Right lobe of liver (tissue), 6 donors: ENCODE measurements around the gene CLIC6. TPM values are rescaled to one million over a fixed set of nuclear protein-coding genes. Genes with fewer than 3 reads are reported as not detected.
"Not testable (repeated sequence)": the region's sequence is repeated elsewhere in the genome, so short reads cannot be mapped to it uniquely, and the experiment has no call there.

ENCODE experiments used
- ATAC-seq, 4 donors: fragments of 200-7000 bp; cut with Tn5 transposase; one replicate each; pipeline ENCODE4 v1.9.1; 2020; ENCODE audit warnings: mild to moderate bottlenecking in 4 of 4, moderate library complexity in 4 of 4
- DNase-seq, 3 donors: peaks; one replicate each; pipeline ENCODE4 v3.0.0-alpha.2; 2020
- H3K27ac ChIP-seq, 3 donors: fragments of 200-600 bp; one replicate each; pipeline ENCODE4 v1.8.0; 2022
- H3K27me3 ChIP-seq, 2 donors: fragments of 200-600 bp; one replicate each; pipeline ENCODE4 v1.8.0; 2022
- H3K36me3 ChIP-seq, 4 donors: fragments of 200-600 bp; sonication (generic) in 1 of 4; one replicate each; pipeline versions ENCODE4 v1.5.1 to v1.8.0; 2017 to 2022; ENCODE audit warnings: control low read depth in 1 of 4
- H3K4me1 ChIP-seq, 4 donors: fragments of 200-600 bp; sonication (generic) in 1 of 4; one replicate each; pipeline versions ENCODE4 v1.5.1 to v1.8.0; 2017 to 2022; ENCODE audit warnings: control low read depth in 1 of 4
- H3K4me3 ChIP-seq, 3 donors: fragments of 200-600 bp; one replicate each; pipeline ENCODE4 v1.8.0; 2022
- H3K9me3 ChIP-seq, 4 donors: fragments of 200-600 bp; sonication (generic) in 1 of 4; one replicate each; pipeline versions ENCODE4 v1.5.1 to v1.8.0; 2017 to 2022; ENCODE audit warnings: control low read depth in 1 of 4
- CTCF ChIP-seq, 4 donors: fragments of 200-600 bp in 3 of 4; fragments of 450-650 bp in 1 of 4; IDR thresholded peaks; one replicate each; pipeline versions ENCODE4 v1.5.1 to v1.8.0; 2016 to 2022; ENCODE audit warnings: antibody characterized with exemption in 4 of 4, mild to moderate bottlenecking in 2 of 4
- POLR2A ChIP-seq: fragments of 450-650 bp; IDR thresholded peaks from one replicate; pipeline ENCODE4 v1.6.1; 2017; ENCODE audit warnings: antibody characterized with exemption, mild to moderate bottlenecking
- WGBS: methylation state at CpG from one replicate; pipeline ENCODE4 v1.1.6; 2018; ENCODE audit warnings: low coverage, low lambda C conversion rate; ENCODE audit not compliant: insufficient coverage; ENCODE audit errors: missing lambda C conversion rate; 5-methylcytosine and 5-hydroxymethylcytosine counted together
- intact Hi-C, 2 donors: fragments of 100-400 bp; cut with DNase I; formaldehyde crosslinking; loops; one replicate each; pipeline versions ENCODE4 v1.11.2 to v1.14.1; 2022
- total RNA-seq, 6 experiments: library from RNA; depleted of rRNA in 2 of 6; stranded (reverse); fragments of >200 nt in 2 of 6; fragmentation: NEBNext Ultra II Directional in 3 of 6; extraction: Animal tissue kit (Norgen Biotek cat#: 25700) in 3 of 6; gene quantifications; one replicate each; pipeline versions ENCODE4 v1.1.0 to v1.2.4, GENCODE V29; 2016 to 2023
- donor health status: DM: no; HTN: yes; CAD: no.
- donor health status: DM: no; HTN: no; CAD: no.
- donor health status: DM: no; HTN: no; CAD: no.
- donor health status: DM: no; HTN: yes; CAD: no.
- donor health status: DM: no; HTN: yes; CAD: no.

Gene CLIC6
- total RNA-seq, 6 experiments from 2014 or later, result 0.25 to 0.63 (median 0.43) TPM

GRCh38 chr21:34715985-34716596 is 47.3 kb downstream of the CLIC6 start:
- Histone ChIP-seq H3K27me3 (no peaks in the 10 kb centered on the region), H3K9me3 (no peaks in the 10 kb centered on the region), H3K4me1 (no peaks in the 10 kb centered on the region), H3K27ac (no peak overlapping the region), H3K36me3 (no peaks in the 10 kb centered on the region), H3K4me3 (no peak overlapping the region)
- intact Hi-C loops, result no loop called here
- TF ChIP-seq POLR2A (no peak), CTCF (IDR thresholded peaks at IDR 0.05) (no peak)
- 79% methylated on average over 7 of the region's 7 CpGs for WGBS
- DNase-seq (no peak), ATAC-seq (no peak)

- H3K27me3 ChIP-seq, ATAC-seq, H3K4me3 ChIP-seq, intact Hi-C loops, H3K4me1 ChIP-seq, H3K36me3 ChIP-seq, H3K27ac ChIP-seq, H3K9me3 ChIP-seq, DNase-seq: not testable (repeated sequence)
- WGBS, result 86% methylated on average over 3 of the region's 3 CpGs
These were observed 49.7 kb downstream of the CLIC6 start for GRCh38 chr21:34718529-34718928.

- ATAC-seq (peak in 1 of 4 donors; percentile 36), DNase-seq (no peak)
- TF ChIP-seq CTCF (IDR thresholded peaks at IDR 0.05), result peak; percentile 35 to 60 (median 44)
- no peak for TF ChIP-seq POLR2A
- Histone ChIP-seq H3K36me3 (no peaks in the 10 kb centered on the region), H3K9me3 (no peaks in the 10 kb centered on the region), H3K4me3 (no peak overlapping the region), H3K27me3 (no peaks in the 10 kb centered on the region), H3K27ac (no peak overlapping the region), H3K4me1 (no peaks in the 10 kb centered on the region)
- 71% methylated on average over 1 of the region's 7 CpGs for WGBS
- intact Hi-C loops, result no loop called here
These were observed 54.0 kb downstream of the CLIC6 start for GRCh38 chr21:34722684-34723300.

- no peak for TF ChIP-seq POLR2A
- H3K36me3 ChIP-seq, result no peaks in the 10 kb centered on the region
- WGBS, result 20% methylated on average over 2 of the region's 2 CpGs
- no peaks in the 10 kb centered on the region for H3K27me3 ChIP-seq
- no peak overlapping the region for H3K4me3 ChIP-seq
- no peak for ATAC-seq
- H3K27ac ChIP-seq, result no peak overlapping the region
- peaks cover 0 to 9% (median 0%) of the 10 kb centered on the region in 4 donors for H3K4me1 ChIP-seq
- intact Hi-C loops, result no loop called here
- DNase-seq, result no peak
- no peaks in the 10 kb centered on the region for H3K9me3 ChIP-seq
These were observed 55.5 kb downstream of the CLIC6 start for GRCh38 chr21:34724131-34724856.

- no peak for ATAC-seq
- intact Hi-C loops, result no loop called here
These were observed 56.0 kb downstream of the CLIC6 start for GRCh38 chr21:34724857-34725195.

More at GRCh38 chr21:34724857-34725195, 56.0 kb downstream of the CLIC6 start:
- Histone ChIP-seq H3K4me1 (peaks cover 0 to 9% (median 0%) of the 10 kb centered on the region in 4 donors), H3K9me3 (no peaks in the 10 kb centered on the region), H3K4me3 (no peak overlapping the region), H3K36me3 (no peaks in the 10 kb centered on the region), H3K27ac (no peak overlapping the region), H3K27me3 (no peaks in the 10 kb centered on the region)
- no peak for DNase-seq
- no peak for TF ChIP-seq POLR2A
- no peak for TF ChIP-seq CTCF (IDR thresholded peaks at IDR 0.05)
- 82% methylated on average over 4 of the region's 4 CpGs for WGBS
